GM21390 (cell line): ENCODE measurements around the gene PEAK1.

Experiments used
- ATAC-seq: cut with Tn5 transposase; IDR thresholded peaks from one replicate; pipeline ENCODE4 v1.9.1; 2021; ENCODE audit not compliant: unreplicated experiment

Gene PEAK1

GRCh38 chr15:77098572-77098971, 321.3 kb downstream of the PEAK1 start:
- no peak for ATAC-seq

GRCh38 chr15:77097921-77098320, 322.0 kb downstream of the PEAK1 start:
- no peak for ATAC-seq

- no peak for ATAC-seq
These were observed 322.6 kb downstream of the PEAK1 start for GRCh38 chr15:77097248-77097721.

DNA sequence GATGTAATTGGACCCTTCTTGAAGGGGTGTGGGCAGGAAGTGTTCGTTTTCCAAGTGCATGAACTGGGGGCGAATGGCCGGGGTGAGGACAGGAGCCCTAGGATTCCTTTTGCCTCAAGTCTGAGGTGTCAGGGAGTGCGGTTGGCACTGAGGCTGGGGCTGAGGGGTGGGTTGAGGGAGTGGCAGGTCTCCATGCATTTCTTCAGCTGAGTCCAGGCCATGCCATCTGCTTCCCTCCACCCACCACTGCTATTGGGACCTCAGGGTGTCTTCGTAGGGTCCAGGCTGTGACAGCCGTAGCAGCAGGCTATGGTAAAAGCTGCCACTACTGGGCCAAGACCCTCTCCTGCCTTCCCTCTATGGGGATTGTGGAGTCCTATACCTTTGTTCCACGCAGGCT, 323.4 kb downstream of the PEAK1 start:
- ATAC-seq, result no peak

- no peak for ATAC-seq
These were observed 323.8 kb downstream of the PEAK1 start for GRCh38 chr15:77096138-77096537.

- ATAC-seq, result no peak
These were observed 325.4 kb downstream of the PEAK1 start for GRCh38 chr15:77094397-77095030.

GRCh38 chr15:77093436-77093835, 326.5 kb downstream of the PEAK1 start:
- no peak for ATAC-seq

GRCh38 chr15:77091097-77091496, 328.8 kb downstream of the PEAK1 start:
- ATAC-seq, result no peak

- no peak for ATAC-seq
These were observed 332.7 kb downstream of the PEAK1 start for GRCh38 chr15:77087213-77087612.

- ATAC-seq, result no peak
These were observed 334.6 kb downstream of the PEAK1 start for GRCh38 chr15:77085297-77085696.

- no peak for ATAC-seq
These were observed 335.5 kb downstream of the PEAK1 start for GRCh38 chr15:77084436-77084835.

DNA sequence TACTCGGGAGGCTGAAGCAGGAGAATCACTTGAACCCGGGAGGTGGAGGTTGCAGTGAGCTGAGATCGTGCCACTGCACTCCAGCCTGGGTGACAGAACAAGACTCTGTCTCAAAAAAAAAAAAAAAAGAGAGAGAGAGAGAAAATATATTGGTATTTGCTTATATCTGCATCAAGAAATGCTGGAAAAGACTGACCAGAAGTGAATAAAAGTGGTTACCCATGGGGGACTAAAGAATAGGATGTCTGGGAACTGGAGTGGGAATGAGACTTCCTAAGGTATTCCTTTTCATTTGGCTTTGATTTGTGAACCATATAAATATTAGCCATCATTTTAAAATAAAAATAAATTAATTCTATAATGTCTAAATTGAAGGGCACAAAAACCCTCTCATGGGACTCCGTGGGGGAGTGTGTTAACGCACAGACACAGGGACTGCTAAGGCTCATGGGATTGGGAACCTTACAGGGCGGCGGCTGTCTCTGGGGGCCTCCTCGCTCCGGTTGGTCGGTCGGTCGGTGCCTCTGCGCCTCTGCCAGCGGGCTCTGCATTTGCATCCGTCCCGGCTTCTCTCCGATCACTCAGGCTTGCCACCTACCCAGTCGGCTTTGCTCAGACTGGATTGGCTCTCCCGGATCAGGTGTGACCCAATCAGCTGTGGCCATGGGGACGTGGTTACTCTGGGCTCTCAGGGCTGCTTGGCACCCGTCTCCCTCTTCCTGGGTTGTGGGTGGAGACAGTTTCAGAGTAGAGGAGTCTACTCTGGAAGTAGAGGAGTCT, 336.3 kb downstream of the PEAK1 start:
- peak; percentile 80 for ATAC-seq

DNA sequence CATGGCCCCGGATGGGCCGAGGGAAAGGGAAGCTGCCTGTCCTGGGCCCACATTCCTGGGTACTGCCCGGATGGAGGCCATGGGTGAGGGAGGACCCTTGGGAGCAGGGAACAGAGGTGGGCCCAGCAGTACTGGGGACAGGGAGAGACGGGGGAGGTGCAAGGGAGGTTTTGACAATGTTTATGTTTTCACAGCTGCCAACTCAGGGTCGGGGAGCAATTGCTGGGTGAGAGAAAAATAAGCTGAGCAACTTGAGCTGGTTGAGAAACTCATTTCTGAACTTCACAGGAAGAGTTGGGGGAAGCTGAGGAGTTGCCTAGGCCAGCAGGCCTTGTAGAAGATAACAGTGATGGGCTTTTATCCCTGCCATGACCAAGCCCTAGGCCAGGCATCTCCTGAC, 337.9 kb downstream of the PEAK1 start:
- no peak for ATAC-seq

DNA sequence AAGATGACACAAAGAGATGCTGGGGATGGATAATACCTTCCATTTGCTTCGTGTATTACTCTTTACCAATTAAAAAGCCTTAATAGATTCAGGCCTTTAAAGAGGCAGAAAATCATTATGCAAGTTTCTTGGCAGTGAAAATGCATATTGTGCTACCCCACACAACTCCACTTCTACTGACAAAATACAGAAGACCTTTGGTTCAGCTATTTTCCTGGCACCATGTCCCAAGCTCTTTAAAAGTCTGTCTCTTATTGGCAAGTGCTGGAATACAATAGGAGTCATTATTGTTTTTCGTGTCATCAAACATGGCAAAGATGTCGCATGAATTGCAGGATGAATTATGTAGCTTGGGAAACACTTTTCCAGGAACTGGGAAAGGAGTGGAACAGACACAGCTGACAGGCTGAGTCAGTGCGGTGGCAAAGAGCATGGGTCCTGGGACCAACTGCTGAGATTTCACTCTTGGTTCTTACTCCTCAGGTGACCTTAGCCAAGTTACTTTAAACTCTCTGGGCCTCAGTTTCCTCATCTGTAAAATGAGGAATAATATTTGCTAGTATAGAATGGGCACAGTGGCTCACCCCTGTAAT, 343.5 kb downstream of the PEAK1 start:
- no peak for ATAC-seq

DNA sequence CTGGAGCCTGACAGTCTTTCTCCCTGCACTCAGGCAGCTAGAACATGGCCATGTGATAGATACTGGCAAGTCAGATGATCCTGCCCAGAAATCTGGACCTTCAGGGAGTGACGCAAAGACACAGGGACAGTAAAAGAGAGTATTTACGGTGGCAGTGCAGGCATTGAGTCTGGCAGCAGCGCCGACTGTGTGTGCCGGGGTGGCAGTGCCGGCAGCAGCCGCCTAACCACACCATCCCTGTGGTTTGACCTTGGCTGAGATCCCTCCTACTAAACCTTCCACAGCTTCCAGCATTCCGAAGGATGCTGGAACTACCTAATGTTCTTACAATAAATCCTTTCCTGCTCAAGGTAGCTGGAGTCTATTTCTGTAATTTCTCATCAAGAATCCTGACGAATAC, 344.4 kb downstream of the PEAK1 start:
- ATAC-seq, result no peak

DNA sequence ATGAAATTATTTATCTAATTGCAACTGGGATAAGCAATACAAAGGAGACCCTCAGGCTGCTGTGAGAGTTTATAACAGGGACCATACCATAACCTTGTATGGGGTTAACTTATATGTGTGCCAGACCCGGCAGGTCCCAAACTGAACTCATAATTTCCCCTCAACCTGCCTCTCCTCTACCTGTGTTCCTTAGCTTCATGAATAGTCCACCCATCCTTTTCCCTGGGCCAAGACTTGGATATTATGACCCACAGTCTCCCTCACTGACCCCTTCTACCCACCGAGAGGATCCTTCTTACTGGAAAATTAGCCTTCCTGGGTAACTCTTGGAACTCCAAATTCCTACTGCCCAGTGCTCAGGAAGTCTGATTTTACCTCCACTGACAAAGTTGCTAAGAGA, 345.6 kb downstream of the PEAK1 start:
- no peak for ATAC-seq

GRCh38 chr15:77071305-77072223, 348.3 kb downstream of the PEAK1 start:
- no peak for ATAC-seq

DNA sequence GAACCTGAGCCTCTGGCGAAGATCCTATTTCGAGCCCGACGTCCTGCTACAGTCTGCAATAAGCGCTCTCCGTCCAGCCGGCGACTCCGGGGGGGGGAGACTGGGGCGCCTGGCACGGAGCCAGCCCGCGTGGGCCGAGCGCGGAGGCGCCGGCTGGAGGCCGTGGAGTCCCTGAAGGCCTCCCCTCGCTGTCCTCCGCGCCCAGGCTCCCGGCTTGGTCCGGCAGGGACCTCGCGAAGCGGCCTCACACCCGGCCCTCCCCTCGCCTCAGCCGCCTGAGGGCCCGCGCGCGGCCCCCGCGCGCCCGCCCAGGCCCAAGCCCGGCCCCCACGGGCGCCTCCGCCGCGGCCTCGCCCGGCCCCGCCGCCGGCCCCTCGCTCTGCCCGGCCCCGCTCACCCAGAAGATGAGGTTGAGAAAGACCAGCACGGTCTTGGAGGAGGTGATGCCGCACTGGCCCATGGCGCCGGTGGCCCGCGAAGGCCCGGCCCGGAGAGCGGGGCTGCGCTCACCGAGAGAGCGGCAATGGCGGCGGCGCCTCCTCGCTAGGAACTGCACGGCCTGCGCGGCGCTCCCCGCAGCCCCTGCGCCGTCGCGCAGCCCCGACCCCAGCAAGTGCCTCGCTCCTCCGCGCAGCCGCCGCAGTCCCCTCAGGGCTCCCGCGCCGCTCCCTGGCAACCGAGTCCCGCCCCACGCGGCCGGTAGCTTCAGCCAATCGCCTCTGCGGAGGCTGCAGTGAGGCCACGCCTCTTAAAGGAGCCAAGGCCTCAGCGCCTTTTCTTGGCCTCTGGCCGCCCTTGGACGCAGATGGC, 349.2 kb downstream of the PEAK1 start, which contains the start of gene TSPAN3:
TSS of gene TSPAN3 (minus strand) at position 615 of the 810 bp plus-strand sequence. CDS start at position 460, 155 bp downstream.
- ATAC-seq, result peak; percentile 86

GRCh38 chr15:77070180-77070494, 349.8 kb downstream of the PEAK1 start:
- ATAC-seq, result no peak

DNA sequence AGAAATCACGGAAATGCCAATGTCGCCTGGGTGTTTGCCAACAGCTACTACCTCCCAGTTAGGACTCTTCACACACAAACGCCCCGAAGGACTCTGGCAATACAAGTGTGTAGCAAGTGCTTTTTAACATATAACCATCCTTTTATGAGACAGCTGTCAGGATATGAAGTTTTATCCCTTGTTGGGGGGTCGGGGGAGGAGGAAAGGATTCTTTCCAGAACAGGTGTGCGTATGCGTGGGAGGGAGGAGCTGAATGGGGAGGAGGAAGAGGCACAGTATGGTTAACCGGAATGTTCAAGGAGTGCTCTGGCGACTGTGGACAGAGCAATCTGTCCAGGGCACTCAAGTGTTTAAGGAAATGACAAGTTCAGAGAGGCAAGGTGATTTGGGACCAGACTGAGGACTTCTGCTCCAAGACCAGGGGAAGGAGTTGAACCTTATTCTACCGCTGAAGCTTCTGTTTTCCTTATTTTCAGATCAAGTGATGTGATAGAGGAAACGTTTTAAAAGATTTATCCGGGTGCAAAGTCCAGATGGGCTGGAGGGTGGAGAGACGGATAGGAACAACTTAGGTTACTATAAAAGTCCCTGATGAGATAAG, 350.3 kb downstream of the PEAK1 start:
- ATAC-seq, result no peak
